DOHH2 (cell line): ENCODE results near the gene NR1H3.

Experiments used
- H3F3A ChIP-seq: fragments of 200-600 bp; sonication (generic), shearing (Covaris generic); 2 replicates; pipeline ENCODE4 v1.6.0; 2016; ENCODE audit warnings: antibody characterized with exemption, mild to moderate bottlenecking; ENCODE audit not compliant: control insufficient read depth, insufficient read depth
- H3K27ac ChIP-seq: fragments of 200-600 bp; sonication (generic); 2 replicates; pipeline ENCODE4 v1.5.1; 2014; ENCODE audit warnings: low read depth, mild to moderate bottlenecking, low read length, moderate library complexity
- H3K27me3 ChIP-seq: fragments of 200-600 bp; sonication (generic); 2 replicates; pipeline ENCODE4 v1.6.1; 2014; ENCODE audit warnings: mild to moderate bottlenecking, low read length, mixed read lengths; ENCODE audit not compliant: control insufficient read depth
- H3K36me3 ChIP-seq: fragments of 200-600 bp; sonication (generic); 2 replicates; pipeline ENCODE4 v1.6.1; 2014; ENCODE audit warnings: mild to moderate bottlenecking, low read length, moderate library complexity, mixed read lengths; ENCODE audit not compliant: control insufficient read depth
- H3K4me1 ChIP-seq: fragments of 200-600 bp; sonication (generic); 2 replicates; pipeline ENCODE4 v1.6.1; 2014; ENCODE audit warnings: mild to moderate bottlenecking, low read length, mixed read lengths; ENCODE audit not compliant: control insufficient read depth
- H3K4me2 ChIP-seq: fragments of 200-600 bp; sonication (generic); 2 replicates; pipeline ENCODE4 v1.6.0; 2014; ENCODE audit warnings: mild to moderate bottlenecking, low read length, moderate library complexity
- H3K4me3 ChIP-seq: fragments of 200-600 bp; sonication (generic); 2 replicates; pipeline ENCODE4 v1.5.1; 2014; ENCODE audit warnings: mild to moderate bottlenecking, low read length, mixed read lengths
- H3K79me2 ChIP-seq: fragments of 200-600 bp; sonication (generic); 2 replicates; pipeline ENCODE4 v1.6.1; 2014; ENCODE audit warnings: mild to moderate bottlenecking, low read length, mixed read lengths; ENCODE audit not compliant: control insufficient read depth
- H3K9me2 ChIP-seq: fragments of 200-600 bp; sonication (generic); replicated peaks from 2 replicates; pipeline ENCODE4 v1.6.1; 2014; ENCODE audit warnings: mild to moderate bottlenecking, low read length, mixed read lengths; ENCODE audit not compliant: control insufficient read depth
- H3K9me3 ChIP-seq: fragments of 200-600 bp; sonication (generic); 2 replicates; pipeline ENCODE4 v1.6.1; 2014; ENCODE audit warnings: antibody characterized with exemption, low read length, mixed read lengths; ENCODE audit not compliant: control insufficient read depth, insufficient read depth
- H4K20me1 ChIP-seq: fragments of 200-600 bp; sonication (generic); 2 replicates; pipeline ENCODE4 v1.6.0; 2014; ENCODE audit warnings: low read depth, mild to moderate bottlenecking, antibody characterized with exemption, low read length, moderate library complexity; ENCODE audit not compliant: control insufficient read depth, insufficient read depth
- EZH2phosphoT487 ChIP-seq: fragments of 200-600 bp; sonication (generic); IDR thresholded peaks from 2 replicates; pipeline ENCODE4 v1.6.1; 2017; ENCODE audit warnings: borderline replicate concordance, mild to moderate bottlenecking, antibody characterized with exemption, low read length, moderate library complexity, mixed read lengths
- TF ChIP-seq, protein P1 (sequence below): fragments of 200-600 bp; sonication (generic); IDR thresholded peaks from one replicate; pipeline ENCODE4 v1.5.1; 2014; ENCODE audit warnings: antibody characterized with exemption, mild to moderate bottlenecking, low read depth, low read length; ENCODE audit not compliant: poor library complexity, severe bottlenecking

NR1H3 gene

DNA sequence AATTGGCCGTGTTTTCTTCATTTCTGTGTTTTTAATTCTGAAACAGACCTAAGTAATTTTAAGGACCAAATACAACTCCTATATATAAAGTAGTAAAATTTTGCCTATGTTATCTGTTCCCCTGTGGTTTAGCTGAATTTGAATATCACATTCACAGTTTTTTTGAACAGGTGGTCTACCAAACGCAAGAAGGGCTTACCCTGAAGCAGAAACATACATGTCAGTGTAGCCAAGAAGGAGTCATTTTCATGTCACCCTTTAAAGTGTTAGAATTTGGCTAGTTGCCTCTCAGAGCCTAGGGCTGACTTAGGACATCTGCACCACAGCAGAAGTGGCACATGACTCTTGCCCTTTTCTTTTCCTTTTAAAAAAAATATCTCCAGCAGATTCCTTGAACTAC is 60.4 kb downstream of the NR1H3 start:
- peaks cover 21% of the 10 kb centered on the region for H3K4me1 ChIP-seq
- H3K9me2 ChIP-seq, result no peaks in the 10 kb centered on the region
- H3K4me2 ChIP-seq, result peak overlapping the region; percentile 44
- H3K9me3 ChIP-seq, result no peaks in the 10 kb centered on the region
- peak overlapping the region; percentile 62 for H3K27ac ChIP-seq
- peak overlapping the region; percentile 22 for H3K4me3 ChIP-seq
- H3F3A ChIP-seq, result peaks cover 10% of the 10 kb centered on the region; the same call in 1 of the 2 replicates
- no peaks in the 10 kb centered on the region for H4K20me1 ChIP-seq
- H3K79me2 ChIP-seq, result no peaks in the 10 kb centered on the region
- TF ChIP-seq, protein P1, sequence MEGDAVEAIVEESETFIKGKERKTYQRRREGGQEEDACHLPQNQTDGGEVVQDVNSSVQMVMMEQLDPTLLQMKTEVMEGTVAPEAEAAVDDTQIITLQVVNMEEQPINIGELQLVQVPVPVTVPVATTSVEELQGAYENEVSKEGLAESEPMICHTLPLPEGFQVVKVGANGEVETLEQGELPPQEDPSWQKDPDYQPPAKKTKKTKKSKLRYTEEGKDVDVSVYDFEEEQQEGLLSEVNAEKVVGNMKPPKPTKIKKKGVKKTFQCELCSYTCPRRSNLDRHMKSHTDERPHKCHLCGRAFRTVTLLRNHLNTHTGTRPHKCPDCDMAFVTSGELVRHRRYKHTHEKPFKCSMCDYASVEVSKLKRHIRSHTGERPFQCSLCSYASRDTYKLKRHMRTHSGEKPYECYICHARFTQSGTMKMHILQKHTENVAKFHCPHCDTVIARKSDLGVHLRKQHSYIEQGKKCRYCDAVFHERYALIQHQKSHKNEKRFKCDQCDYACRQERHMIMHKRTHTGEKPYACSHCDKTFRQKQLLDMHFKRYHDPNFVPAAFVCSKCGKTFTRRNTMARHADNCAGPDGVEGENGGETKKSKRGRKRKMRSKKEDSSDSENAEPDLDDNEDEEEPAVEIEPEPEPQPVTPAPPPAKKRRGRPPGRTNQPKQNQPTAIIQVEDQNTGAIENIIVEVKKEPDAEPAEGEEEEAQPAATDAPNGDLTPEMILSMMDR, result no peak
- no peak for TF ChIP-seq EZH2phosphoT487
- H3K27me3 ChIP-seq, result no peaks in the 10 kb centered on the region
- H3K36me3 ChIP-seq, result peaks cover 42% of the 10 kb centered on the region
